IPS-20b (cell line): Measurements from ENCODE around the gene ABCG1.

ENCODE experiments used
- H3K27ac ChIP-seq: one replicate; pipeline ENCODE4 v1.5.1; 2013; ENCODE audit warnings: low read length
- H3K27me3 ChIP-seq: 2 replicates; pipeline ENCODE4 v1.6.1; 2013; ENCODE audit warnings: mild to moderate bottlenecking, low read length, inconsistent platforms; ENCODE audit not compliant: insufficient read depth
- H3K36me3 ChIP-seq: 2 replicates; pipeline ENCODE4 v1.6.1; 2013; ENCODE audit warnings: low read depth, mild to moderate bottlenecking, inconsistent platforms, low read length, moderate library complexity; ENCODE audit not compliant: insufficient read depth
- H3K4me1 ChIP-seq: 2 replicates; pipeline ENCODE4 v1.6.1; 2013; ENCODE audit warnings: mild to moderate bottlenecking, control low read depth, inconsistent platforms, low read length, moderate library complexity; ENCODE audit not compliant: insufficient read depth
- H3K4me3 ChIP-seq: 2 replicates; pipeline ENCODE4 v1.5.1; 2013; ENCODE audit warnings: mild to moderate bottlenecking, low read length, inconsistent platforms
- H3K9ac ChIP-seq: 2 replicates; pipeline ENCODE4 v1.6.1; 2013; ENCODE audit warnings: low read depth, mild to moderate bottlenecking, inconsistent platforms, low read length, moderate library complexity
- H3K9me3 ChIP-seq: 2 replicates; pipeline ENCODE4 v1.6.1; 2013; ENCODE audit warnings: mild to moderate bottlenecking, low read depth, low read length, inconsistent platforms; ENCODE audit not compliant: insufficient read depth

ABCG1 gene

DNA sequence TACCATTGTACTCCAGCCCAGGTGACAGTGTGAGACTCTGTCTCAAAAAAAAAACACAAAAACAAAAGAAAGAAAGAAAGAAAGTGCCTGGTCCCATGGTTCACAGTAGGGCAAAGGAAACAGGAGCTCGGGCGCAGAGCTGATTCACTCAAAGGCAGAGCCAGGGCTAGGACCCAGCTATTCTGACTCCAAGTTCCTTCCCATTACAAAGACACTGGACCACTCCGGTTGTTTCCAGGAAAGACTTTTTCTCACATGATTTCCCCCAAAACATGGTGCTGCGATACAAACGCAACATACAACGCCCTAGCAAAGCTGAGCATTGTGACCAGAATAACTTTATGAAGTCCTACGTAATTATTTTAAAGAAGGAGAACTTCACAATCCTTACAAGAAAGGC is 10.7 kb downstream of the ABCG1 start:
- peaks cover 21% of the 10 kb centered on the region for H3K27me3 ChIP-seq
- H3K4me3 ChIP-seq: no peak overlapping the region
- H3K9ac ChIP-seq: no peak overlapping the region
- peaks cover 3% of the 10 kb centered on the region; the same call in 1 of the 2 replicates for H3K4me1 ChIP-seq
- no peaks in the 10 kb centered on the region for H3K36me3 ChIP-seq
- H3K27ac ChIP-seq: no peak overlapping the region
- no peaks in the 10 kb centered on the region for H3K9me3 ChIP-seq

DNA sequence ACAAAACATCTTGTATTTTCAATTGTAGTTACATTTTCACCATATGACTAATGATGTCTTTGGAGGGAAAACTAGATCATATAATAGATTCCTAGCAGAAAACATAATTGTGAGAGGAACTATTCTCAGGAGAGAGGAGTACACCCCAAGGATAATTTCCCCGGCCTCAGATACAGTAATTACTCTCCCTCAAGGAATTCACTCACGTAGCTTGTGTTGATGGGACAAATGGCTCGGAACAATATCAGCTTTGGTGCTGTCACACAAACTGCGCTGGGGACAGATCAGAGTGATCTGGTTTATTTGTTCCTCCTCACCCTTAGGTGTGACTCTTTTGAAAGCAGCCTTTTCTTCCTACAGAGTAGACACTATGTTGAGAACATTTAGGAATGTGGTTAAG is 11.2 kb downstream of the ABCG1 start:
- peaks cover 4% of the 10 kb centered on the region; the same call in 1 of the 2 replicates for H3K4me1 ChIP-seq
- no peak overlapping the region for H3K9ac ChIP-seq
- no peaks in the 10 kb centered on the region for H3K36me3 ChIP-seq
- H3K9me3 ChIP-seq: no peaks in the 10 kb centered on the region
- no peak overlapping the region for H3K27ac ChIP-seq
- peaks cover 25% of the 10 kb centered on the region for H3K27me3 ChIP-seq
- H3K4me3 ChIP-seq: no peak overlapping the region

DNA sequence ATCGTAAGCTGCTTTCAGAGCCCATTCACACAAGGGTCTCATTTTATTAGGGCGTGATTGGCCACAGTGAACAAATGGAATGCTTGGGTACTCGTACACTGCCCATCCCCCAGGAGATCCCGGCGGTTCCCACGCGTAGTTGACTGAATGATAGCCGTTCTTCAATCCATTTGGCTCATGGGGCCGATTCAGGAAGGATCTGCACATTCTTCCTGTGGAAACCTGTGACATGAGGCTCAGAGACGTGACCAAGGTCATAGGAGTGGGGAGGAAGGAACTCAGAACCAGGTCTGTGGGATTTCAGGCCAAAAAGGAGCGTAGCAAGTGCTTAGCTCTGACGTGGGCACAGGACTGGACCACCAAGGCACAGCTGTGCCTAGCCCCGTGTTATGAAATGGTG is 11.7 kb downstream of the ABCG1 start:
- Histone ChIP-seq H3K9me3 (no peaks in the 10 kb centered on the region), H3K4me1 (peaks cover 8% of the 10 kb centered on the region; the same call in 1 of the 2 replicates), H3K27ac (no peak overlapping the region), H3K27me3 (peaks cover 30% of the 10 kb centered on the region), H3K36me3 (no peaks in the 10 kb centered on the region), H3K4me3 (no peak overlapping the region), H3K9ac (no peak overlapping the region)

DNA sequence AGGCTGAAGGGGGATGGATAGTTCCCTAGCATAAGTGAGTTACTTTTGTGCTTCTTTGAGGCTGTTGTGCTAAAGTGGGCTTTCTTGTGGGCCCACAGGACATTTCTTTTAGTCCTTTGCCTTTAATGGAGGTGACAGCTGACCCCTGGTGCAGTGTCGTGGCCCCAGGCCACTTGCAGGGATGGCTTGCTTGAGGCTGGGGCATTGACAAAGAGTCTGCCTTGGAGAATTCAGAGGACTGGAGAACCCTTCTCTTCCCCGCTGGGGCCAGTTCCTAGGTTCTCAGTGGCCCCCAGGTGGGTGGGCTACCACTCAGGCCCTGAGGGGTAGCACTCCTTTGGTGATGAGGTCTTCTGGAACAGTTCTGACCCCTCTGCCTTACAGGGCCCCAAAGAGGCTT is 12.8 kb downstream of the ABCG1 start:
- H3K4me3 ChIP-seq: no peak overlapping the region
- no peak overlapping the region for H3K27ac ChIP-seq
- no peak overlapping the region for H3K9ac ChIP-seq
- no peaks in the 10 kb centered on the region for H3K9me3 ChIP-seq
- H3K36me3 ChIP-seq: no peaks in the 10 kb centered on the region
- H3K4me1 ChIP-seq: peaks cover 15% of the 10 kb centered on the region; the same call in 1 of the 2 replicates
- H3K27me3 ChIP-seq: peaks cover 41% of the 10 kb centered on the region

DNA sequence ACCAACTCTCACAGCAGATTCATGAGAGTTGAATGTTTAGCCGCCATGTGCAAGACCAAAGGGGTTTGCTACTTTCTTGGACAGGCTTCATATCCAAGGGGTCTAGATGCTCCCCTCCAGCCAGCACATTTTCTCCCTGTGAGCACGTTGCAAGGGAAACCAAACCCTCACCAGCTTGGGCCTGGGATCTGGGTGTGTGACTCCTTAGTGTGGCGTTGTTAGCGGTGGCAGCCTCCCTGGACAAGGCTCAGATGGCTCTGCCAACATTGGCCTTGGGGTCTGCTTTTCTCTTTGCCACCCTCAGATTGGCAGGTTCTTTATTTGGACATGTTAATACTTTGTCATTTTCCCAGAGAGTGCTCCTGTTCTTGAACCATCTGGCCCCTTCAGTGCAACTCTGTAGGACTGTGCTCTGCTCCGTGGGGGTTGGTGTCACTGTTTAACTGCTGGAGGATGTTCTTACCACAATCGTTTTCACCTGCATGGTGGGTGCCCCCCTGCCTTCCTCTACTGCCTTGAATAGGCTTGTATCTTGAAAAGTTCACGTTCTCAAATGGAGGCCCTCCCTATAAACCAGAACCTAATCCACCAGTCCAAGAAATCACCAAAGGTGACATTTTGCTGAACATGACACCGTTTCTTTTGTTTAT is 13.4 kb downstream of the ABCG1 start:
- Histone ChIP-seq H3K27ac (no peak overlapping the region), H3K27me3 (peaks cover 46% of the 10 kb centered on the region), H3K4me3 (no peak overlapping the region), H3K9ac (no peak overlapping the region), H3K9me3 (no peaks in the 10 kb centered on the region), H3K4me1 (peaks cover 17% of the 10 kb centered on the region; the same call in 1 of the 2 replicates), H3K36me3 (no peaks in the 10 kb centered on the region)

DNA sequence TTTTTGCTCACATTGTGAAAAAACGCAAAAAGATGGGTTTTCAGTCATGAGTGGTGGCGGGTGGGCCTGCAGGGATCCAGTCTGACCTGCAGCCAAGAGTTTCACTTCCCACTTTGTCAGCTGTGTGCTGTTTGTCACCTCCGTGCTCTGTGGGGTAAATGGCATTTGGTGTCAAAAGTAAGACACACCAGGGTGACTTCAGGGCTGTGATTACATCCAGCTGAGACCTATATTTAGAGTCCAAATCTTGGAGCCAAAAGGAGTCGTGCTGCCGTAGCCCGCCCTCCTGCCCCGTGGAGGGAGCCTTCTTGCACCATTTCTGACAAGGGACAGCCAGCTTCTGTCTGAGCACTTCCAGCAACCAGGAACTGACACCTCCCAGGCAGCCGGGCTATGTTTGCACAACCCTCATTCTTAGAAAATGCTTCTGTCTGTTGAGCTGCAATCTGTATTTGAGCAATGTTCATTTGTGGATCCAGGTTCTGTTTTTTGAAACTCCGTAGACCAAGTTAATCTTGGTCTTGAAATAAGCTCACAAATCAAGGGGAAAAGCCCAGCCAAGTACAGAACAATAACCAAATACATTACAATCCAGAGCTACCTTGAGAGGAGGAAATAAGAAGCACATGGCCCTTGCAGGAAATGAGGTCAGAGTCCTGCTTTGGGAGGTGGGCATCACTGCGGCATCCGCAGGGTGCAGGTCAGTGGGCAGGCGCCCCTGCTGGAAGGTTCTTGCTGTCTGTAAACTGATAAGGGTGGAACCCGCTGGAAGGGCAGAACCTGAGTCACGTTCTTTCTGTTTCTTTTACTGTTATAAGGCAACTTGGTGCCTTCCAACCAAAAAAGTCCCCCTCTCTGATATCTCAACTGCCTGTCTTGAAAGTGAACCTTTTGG is 14.4 kb downstream of the ABCG1 start:
- H3K27ac ChIP-seq: no peak overlapping the region
- H3K9me3 ChIP-seq: no peaks in the 10 kb centered on the region
- H3K9ac ChIP-seq: peak overlapping the region; percentile 76; the same call in 1 of the 2 replicates
- peaks cover 51% of the 10 kb centered on the region for H3K27me3 ChIP-seq
- no peaks in the 10 kb centered on the region for H3K36me3 ChIP-seq
- H3K4me1 ChIP-seq: peaks cover 19% of the 10 kb centered on the region; the same call in 1 of the 2 replicates
- H3K4me3 ChIP-seq: no peak overlapping the region

DNA sequence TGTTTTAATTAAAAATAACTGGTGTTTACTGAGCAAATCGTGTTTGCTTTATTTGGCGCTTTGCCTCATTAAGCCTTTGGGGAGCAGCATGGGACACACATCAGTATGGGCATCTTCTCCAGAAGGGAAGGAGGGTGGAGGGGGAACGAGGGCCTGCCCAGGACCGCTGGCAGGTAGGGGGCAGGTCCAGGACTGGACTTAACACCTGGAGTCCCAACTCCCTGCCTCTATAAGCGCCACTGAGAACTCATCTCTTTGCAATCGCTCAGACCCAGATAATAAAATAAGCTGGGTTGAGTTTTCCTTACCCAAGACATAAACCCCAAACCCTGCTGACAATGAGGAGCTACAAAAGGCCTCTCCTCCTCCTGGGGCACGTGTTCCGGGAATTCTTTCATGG is 15.1 kb downstream of the ABCG1 start:
- H3K36me3 ChIP-seq: no peaks in the 10 kb centered on the region
- H3K9me3 ChIP-seq: no peaks in the 10 kb centered on the region
- H3K4me3 ChIP-seq: peak overlapping the region; percentile 60; the same call in 1 of the 2 replicates
- H3K4me1 ChIP-seq: peaks cover 19% of the 10 kb centered on the region; the same call in 1 of the 2 replicates
- no peak overlapping the region for H3K27ac ChIP-seq
- H3K9ac ChIP-seq: peak overlapping the region; percentile 76; the same call in 1 of the 2 replicates
- peaks cover 51% of the 10 kb centered on the region for H3K27me3 ChIP-seq

DNA sequence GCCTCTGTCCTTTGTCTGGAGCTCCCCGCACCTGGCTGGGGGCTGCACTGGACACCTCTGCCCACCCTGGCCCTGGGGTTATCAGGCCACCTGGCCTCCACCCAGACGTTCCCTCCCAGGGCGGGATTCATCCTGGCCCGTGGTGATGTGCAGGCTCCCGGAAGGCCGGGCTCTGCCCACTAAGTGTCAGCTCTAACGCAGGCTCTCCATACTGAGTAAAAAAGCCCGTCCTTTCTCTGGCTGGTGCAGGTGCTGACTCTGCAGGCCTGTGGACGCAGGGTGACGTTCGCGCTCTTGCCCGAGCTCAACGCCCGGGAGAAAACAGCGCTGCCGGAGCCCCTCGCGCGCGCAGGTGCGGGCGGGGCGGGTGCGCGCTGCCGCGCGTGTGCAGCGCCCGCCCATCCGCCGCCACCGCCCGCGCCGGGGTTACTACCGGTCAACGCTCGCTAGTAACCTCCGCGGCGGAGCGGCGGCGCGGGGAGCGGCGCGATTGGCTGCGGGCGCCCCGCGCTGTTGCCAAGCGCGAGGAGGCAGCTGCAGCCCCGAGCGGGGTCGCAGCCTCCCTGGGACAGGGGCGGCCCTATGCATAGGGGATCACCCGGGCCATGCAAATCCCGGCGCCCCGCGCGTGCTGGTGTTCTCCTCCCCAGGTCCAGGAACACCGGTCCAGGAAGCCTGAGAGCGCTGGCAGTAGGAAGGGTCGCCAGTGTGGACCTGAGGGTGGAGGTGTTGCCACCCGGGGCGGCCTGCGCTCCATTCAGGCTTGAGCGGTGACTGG is 15.7 kb downstream of the ABCG1 start:
- Histone ChIP-seq H3K4me3 (peak overlapping the region; percentile 68), H3K9ac (peak overlapping the region; percentile 76; the same call in 1 of the 2 replicates), H3K36me3 (no peaks in the 10 kb centered on the region), H3K4me1 (peaks cover 19% of the 10 kb centered on the region; the same call in 1 of the 2 replicates), H3K9me3 (no peaks in the 10 kb centered on the region), H3K27ac (no peak overlapping the region), H3K27me3 (peaks cover 51% of the 10 kb centered on the region)

DNA sequence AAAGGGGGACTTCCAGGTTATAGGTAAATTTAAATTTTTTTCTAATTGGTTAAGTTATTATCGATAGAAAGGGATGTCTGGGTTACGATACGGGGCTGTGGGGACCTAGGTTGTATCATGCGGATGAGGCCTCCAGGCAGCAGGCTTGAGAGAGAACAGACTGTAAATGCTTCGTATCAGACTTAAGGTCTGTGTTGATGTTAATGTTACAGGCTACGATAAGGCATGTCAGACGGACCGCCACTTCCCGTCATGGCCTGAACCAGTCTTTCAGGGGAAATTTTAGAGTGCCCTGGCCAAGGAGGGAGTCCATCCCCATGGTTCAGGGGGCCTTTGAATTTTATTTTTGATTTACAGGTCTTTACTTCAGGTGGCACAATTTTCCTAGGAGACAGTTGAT is 16.7 kb downstream of the ABCG1 start:
- H3K9me3 ChIP-seq: no peaks in the 10 kb centered on the region
- peaks cover 51% of the 10 kb centered on the region for H3K27me3 ChIP-seq
- peak overlapping the region; percentile 70; the same call in 1 of the 2 replicates for H3K9ac ChIP-seq
- no peak overlapping the region for H3K27ac ChIP-seq
- peaks cover 19% of the 10 kb centered on the region; the same call in 1 of the 2 replicates for H3K4me1 ChIP-seq
- H3K4me3 ChIP-seq: peak overlapping the region; percentile 68; the same call in 1 of the 2 replicates
- no peaks in the 10 kb centered on the region for H3K36me3 ChIP-seq

DNA sequence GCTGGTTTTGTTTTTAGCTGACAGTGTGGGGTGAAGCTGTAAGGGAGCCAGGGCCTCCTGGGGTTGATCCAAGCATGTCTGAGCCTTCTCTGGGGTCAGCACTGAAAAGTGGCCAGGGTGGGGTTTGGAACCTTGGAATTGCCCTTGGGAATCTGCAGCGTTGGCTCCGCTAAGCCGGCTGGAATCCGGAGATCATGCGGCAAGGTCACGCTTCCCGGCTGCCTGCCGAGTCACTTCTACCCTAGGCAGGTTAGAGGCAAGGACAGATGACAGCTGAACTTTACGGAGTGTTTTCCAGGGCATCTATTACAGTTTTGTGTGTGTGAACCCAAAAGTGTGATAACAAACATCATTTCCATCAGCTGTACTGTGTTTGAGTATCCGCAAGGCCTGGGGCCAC is 17.1 kb downstream of the ABCG1 start:
- Histone ChIP-seq H3K27ac (no peak overlapping the region), H3K9ac (peak overlapping the region; percentile 21; the same call in 1 of the 2 replicates), H3K9me3 (no peaks in the 10 kb centered on the region), H3K36me3 (no peaks in the 10 kb centered on the region), H3K4me3 (no peak overlapping the region), H3K27me3 (peaks cover 51% of the 10 kb centered on the region), H3K4me1 (peaks cover 19% of the 10 kb centered on the region; the same call in 1 of the 2 replicates)

DNA sequence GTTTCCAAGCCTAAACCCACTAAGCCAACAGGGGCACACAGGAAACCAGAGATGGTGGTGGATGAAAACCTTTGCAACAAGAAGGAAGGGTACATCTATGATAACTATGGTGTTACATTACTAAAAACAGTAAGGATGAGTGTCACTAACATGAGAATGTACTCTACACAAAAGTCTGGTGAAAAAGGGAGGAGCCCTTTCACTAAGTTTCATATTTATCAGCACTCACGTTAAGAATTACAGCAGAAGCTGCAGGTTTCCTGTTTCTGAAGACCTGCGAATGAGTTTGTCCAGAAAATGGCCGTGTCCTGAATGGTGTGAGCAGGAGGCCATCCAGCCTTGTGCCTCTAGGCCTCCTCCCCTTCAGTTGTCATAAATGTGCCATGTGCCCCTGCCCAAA is 17.8 kb downstream of the ABCG1 start:
- H3K9ac ChIP-seq: no peak overlapping the region
- H3K27me3 ChIP-seq: peaks cover 51% of the 10 kb centered on the region
- H3K27ac ChIP-seq: no peak overlapping the region
- no peak overlapping the region for H3K4me3 ChIP-seq
- peaks cover 19% of the 10 kb centered on the region; the same call in 1 of the 2 replicates for H3K4me1 ChIP-seq
- no peaks in the 10 kb centered on the region for H3K9me3 ChIP-seq
- H3K36me3 ChIP-seq: no peaks in the 10 kb centered on the region
